HG03045 (cell line): Measurements from ENCODE around the gene RGL3.
"Not testable (repeated sequence)": the region's sequence is repeated elsewhere in the genome, so short reads cannot be mapped to it uniquely, and the experiment has no call there.

ENCODE experiments used
- ATAC-seq: cut with Tn5 transposase; IDR thresholded peaks from one replicate; pipeline ENCODE4 v1.9.1; 2021; ENCODE audit warnings: mild to moderate bottlenecking, moderate library complexity; ENCODE audit not compliant: unreplicated experiment

Gene RGL3

GRCh38 chr19:11421371-11422098, 2.4 kb upstream of the RGL3 start:
- ATAC-seq, result peak; percentile 14

GRCh38 chr19:11420429-11421370, 1.6 kb upstream of the RGL3 start:
- no peak for ATAC-seq

DNA sequence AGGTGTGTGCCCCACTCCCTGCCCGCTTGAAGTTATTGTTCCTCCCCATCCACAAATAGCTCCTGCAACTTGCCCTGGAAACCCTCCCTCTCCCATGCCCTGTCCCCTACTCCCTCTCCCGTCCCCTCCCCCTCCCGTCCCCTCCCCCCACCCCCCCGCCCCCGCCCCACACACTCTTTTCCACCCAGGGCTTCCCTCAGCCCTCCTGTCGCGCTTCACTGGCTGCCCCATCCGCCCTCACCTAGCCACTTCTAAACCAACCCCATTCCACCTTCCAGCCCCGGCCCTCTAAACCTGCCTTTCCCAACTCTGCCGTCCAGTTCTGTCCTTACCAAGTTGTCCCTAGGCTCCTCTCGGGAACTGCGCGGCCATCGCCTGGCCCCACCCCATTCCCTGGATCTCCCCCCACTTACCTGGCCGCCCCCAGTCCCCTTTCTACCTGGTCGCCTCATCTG, 993 bp downstream of the RGL3 start:
- no peak for ATAC-seq

- no peak for ATAC-seq
Measured at GRCh38 chr19:11416346-11417052, 2.6 kb downstream of the RGL3 start.

GRCh38 chr19:11414544-11414943, 4.6 kb downstream of the RGL3 start:
- no peak for ATAC-seq

- ATAC-seq, result no peak
Measured at GRCh38 chr19:11410682-11411081, 8.4 kb downstream of the RGL3 start.

- ATAC-seq, result no peak
Measured at GRCh38 chr19:11408591-11408990, 10.5 kb downstream of the RGL3 start.

DNA sequence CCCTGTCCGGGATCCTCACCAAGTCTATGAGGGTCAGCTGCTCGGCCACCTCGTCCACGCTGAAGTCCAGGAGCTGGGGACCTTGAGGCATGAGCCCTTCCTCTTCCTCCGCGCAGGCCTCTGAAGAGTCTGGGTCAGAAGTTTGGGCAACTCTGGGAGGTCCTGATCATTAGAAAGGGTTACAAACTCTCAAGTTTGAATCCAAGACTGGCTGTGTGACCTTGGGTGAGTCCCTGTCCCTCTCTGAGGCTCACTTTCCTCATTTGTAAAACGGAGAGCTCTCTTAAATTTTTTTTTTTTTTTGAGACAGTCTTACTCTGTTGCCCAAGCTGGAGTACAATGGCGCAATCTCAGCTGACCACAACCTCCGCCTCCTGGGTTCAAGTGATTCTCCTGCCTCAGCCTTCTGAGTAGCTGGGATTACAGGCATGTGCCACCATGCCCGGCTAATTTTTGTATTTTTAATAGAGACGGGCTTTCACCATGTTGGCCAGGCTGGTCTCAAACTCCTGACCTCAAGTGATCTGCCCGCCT, 12.3 kb downstream of the RGL3 start:
- not testable (repeated sequence) for ATAC-seq

DNA sequence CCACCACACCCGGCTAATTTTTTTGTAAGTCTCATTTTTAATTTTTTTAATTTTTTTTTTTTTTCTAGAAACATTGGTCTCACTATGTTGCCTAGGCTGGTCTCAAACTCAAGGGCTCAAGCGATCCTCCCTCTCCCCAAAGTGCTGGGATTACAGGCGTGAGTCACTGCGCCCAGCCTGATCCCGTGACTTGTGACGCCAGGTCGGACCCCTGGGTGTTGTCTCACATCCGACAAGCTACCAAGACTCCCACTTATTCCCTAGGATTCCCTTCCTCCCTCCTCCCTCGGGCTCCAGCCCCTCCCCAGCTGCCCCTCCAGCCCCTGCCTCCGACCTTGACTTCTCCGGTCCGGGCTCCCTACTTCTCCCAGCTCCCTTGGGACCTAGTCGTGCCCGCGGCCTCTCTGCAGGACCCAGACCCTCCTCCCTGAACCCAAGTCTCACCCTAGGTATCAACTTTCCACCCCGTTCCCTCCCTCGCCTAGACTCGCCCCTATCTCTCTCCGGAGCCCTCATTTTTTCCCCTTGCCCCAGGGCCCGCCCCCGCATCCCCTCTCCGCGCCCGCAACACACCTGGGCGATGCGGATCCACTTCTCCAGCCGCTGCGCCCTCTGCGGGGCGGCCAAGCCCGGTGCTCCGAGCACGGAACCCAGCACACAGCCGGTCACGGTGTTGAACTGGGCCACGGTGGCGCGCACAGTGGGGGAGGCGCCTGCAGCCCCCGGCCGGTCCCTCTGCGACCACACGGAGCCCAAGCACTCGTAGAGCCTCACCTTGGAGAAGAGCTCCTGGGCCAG, 13.1 kb downstream of the RGL3 start:
- no peak for ATAC-seq

- ATAC-seq, result no peak
Measured at GRCh38 chr19:11404588-11405222, 14.4 kb downstream of the RGL3 start.

DNA sequence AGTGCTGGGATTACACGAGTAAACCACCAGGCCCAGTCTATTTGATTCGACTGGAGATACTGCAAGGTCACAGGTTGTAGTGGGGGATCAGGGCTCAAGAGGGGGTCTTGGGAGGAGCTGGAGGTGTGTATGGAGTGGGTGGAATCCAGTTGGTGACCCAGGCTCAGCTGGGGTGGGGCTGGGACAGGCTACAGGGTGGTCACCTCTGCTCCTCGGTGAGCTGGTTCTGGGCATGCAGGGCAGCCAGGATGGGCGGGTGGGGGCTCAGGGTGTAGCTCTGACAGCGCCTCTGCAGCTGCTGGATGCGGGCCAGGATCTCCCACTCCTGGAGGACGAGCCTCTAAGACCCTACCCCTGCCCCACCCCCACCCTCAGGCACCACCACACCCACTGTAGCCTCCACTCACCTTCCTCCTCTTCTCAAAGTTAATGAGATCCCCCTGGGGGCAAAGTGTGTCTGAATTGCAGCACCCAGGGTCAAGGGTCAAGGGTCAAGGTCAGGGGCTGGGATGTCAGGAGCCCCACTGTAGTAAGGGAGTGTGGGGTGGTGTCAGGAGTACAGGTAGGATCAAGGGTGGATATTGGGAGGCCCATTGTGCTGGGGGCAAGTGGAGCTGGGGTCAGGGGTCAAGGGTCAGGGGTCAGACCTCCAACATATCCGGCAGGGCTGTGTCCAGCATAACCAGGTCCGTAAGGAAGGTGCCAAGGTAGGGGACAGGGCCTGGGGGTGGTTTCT, 17.1 kb downstream of the RGL3 start:
- no peak for ATAC-seq

DNA sequence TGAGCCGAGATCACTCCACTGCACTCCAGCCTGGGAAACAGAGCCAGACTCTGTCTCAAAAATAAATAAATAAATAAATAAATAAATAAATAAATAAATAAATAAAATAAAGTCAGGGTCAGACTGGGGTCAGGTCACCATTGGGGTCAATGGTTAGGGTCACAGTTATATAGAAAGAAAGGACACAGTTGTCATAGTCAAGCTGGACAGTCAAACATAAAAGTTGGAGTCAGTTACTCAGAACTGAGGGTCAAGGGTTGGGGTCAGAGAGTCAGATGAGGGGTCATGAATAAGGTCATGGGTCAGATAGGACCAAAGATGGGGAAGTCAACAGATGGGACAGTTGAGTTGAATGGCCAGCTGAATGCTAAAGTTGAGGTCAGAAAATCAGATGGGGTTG, 18.3 kb downstream of the RGL3 start:
- ATAC-seq, result no peak

DNA sequence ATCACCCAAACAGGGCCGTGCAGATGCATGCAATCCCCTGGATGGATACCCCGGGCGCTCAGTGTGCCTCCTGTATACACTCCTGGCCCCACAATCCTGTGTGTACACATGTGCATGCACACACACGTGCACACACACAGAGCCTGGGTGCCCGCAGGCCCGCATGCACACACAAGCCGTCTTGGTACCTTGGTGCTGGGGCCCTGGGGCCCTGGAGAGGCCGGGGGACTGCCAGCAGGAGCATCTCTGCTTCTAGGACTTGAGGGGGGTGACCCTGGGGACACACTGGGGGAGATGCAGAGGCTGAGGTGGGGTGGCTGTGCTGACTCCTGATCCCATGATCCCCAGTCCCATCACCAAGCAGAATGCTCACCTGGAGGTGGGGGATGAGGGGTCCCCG, 19.4 kb downstream of the RGL3 start:
- ATAC-seq, result no peak

DNA sequence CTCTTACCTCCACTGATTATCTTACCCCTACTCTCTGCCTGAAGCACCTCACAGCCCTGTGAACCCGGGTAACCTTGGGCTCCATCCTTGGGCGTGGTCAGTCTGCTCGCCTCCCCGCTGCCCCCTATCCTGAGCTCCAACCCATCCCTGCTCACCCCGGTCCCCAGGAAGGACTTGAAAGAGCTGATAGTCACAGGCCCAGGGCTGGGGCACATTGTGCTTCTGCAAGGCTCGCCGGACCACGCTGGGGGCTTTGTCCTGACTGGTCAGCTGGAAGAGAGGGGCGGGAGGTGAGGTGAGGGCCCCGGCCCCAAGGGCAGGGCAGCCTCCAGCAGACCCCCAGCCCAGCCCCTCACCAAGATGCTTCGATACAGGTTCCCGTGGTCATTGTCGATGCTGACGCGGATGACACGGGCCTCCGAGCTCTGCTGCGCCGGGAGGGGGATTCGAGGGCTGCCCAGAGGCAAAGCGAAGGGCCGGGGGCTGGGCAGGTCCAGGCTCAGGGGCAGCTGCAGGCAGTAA, 22.0 kb downstream of the RGL3 start:
- no peak for ATAC-seq

DNA sequence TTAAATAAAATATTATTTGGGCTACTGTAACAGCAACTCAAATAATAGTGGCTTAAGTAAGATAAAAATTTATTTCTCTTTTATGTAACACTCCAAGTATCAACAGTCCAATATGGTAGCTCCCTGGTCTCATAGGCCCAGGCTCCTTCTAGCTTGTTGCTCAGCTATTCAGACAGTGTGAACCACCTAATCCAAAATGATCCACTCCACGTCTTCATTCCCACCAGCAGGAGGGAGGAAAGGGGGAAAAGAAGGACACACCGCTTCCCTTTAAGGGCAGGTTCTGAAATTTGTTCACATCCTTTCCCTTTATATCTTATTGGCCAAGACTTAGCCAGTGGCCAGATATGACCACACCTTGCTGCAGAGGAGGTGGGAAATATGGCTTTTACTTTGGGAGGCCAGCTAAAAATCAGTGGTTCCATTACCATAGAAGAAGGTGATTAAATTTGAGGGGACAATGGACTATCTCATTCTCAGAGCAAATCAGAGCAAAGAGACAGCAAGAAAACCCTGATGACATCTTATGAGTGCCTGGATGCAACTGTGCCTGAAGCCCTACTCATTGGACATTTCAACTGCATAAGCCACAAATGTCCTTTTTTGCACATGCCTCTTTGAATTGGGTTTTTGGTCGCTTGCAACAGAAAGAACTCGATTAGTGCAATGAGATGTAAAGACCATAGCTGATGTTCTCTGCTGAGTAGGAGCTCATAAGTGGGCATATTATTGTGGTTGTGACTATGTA, 28.0 kb downstream of the RGL3 start:
- ATAC-seq, result no peak

- no peak for ATAC-seq
Measured at GRCh38 chr19:11390359-11390758, 28.8 kb downstream of the RGL3 start.

DNA sequence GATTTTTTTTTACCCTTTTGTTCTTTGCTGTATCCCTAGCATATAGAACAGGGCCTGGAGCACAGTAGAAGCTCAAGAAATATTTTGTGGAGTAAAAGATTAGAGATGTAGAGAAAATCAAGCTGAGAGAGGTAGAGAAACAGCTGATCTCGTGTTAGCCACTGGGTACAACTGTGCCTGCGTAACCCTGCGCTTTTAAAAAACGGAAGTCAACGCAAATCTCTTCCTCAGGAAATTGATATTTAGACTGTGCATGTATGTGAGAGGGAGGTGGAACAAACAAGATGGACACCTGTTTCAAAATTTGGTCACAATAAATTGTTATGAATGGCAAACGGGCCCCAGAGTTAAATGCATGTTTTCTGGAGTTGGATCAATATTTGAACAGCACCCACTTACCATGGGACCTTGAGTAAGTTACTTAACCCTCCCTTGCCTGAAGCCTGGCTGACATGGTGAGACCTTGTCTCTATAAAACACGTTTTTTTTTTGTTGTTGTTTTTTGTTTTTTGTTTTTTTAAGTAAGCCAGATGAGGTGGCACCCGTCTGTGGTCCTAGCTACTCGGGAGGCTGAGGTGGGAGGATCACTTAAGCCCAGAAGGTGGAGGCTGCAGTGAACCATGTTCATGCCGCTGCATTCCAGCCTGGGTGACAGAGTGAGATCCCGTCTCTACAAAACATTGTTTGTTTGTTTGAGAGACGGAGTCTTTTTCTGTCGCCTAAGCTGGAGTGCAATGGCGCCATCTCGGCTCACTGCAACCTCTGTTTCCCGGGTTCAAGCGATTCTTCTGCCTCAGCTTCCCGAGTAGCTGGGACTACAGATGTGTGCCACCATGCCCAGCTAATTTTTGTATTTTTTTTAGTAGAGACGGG, 31.7 kb downstream of the RGL3 start:
- no peak for ATAC-seq
